ENCODE data around the gene ADGRE2. TPM values are rescaled to one million over a fixed set of nuclear protein-coding genes. Genes with fewer than 3 reads are reported as not detected.

ADGRE2 gene
- total RNA-seq, 2 donors from 2014 or later: 0.72 to 3.1 TPM

DNA sequence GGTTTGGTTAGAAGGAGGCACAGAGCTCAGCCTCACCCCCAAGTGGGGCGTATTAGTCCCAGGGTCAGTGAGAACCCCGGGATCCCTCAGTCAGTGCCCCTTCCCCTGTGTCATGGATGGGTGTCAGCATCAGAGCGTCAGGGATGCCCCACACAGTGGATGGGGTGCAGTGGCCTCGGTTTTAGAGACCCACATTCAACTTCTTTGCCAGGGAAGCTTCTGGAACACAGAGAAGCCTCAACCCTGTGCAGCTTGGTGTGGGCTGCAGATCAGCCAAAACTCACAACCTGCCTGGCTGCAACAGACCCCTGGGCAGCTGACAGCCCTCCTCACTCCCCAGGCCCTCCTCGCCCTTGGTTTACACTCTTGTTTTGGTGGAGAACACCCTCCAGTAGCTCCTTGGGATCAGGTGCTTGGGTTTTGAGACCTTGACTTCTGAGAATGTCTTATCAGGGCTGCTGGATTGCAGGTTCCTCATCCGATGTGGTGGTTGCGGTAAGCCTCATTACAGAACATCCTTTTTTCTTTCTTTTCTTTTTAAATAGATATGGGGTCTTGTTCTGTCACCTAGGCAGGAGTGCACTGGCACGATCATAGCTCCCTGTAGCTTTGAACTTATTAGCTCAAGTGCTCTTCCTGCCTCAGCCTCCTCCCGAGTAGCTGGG lies 77.5 kb downstream of the ADGRE2 start:
- no peak overlapping the region for H3K27ac Mint-ChIP-seq
- H3K4me1 Mint-ChIP-seq (ENCODE audit: low read depth): no peaks in the 10 kb centered on the region
- no peaks in the 10 kb centered on the region for H3K27me3 Mint-ChIP-seq (ENCODE audit: low read depth)
- ATAC-seq (replicated peaks in 1 of 2) (no peak), DNase-seq (no peak)
- H3K9me3 Mint-ChIP-seq: peaks cover 2 to 8% of the 10 kb centered on the region in 2 donors
- peaks cover 16 to 26% of the 10 kb centered on the region in 2 donors for H3K36me3 Mint-ChIP-seq (ENCODE audit: insufficient read depth in 2 of 2)
- no peak overlapping the region for H3K4me3 Mint-ChIP-seq

DNA sequence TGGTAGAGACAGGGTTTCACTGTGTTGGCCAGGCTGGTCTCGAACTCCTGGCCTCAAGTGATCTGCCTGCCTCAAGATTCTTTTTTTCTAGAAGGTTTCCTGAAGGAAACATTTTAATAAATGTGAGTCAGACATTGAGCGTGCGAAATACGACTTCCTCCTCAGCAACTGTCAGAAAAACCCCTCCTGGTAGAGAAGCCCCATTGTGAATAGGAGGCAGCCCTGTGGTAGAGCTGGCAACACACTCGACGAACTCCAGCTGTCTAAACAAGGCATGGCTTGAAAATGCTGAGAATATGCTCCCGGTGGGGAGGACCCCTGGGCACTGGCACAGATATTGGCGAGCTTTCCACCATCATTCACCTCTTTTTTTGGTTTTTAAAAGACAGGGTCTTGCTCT lies 78.7 kb downstream of the ADGRE2 start:
- ATAC-seq (replicated peaks in 1 of 2) (no peak), DNase-seq (no peak)
- Mint-ChIP-seq H3K9me3 (peaks cover 2 to 8% of the 10 kb centered on the region in 2 donors), H3K27ac (no peak overlapping the region), H3K36me3 (ENCODE audit: insufficient read depth in 2 of 2) (peaks cover 16 to 28% of the 10 kb centered on the region in 2 donors), H3K4me1 (ENCODE audit: low read depth) (no peaks in the 10 kb centered on the region), H3K27me3 (ENCODE audit: low read depth) (no peaks in the 10 kb centered on the region), H3K4me3 (no peak overlapping the region)

DNA sequence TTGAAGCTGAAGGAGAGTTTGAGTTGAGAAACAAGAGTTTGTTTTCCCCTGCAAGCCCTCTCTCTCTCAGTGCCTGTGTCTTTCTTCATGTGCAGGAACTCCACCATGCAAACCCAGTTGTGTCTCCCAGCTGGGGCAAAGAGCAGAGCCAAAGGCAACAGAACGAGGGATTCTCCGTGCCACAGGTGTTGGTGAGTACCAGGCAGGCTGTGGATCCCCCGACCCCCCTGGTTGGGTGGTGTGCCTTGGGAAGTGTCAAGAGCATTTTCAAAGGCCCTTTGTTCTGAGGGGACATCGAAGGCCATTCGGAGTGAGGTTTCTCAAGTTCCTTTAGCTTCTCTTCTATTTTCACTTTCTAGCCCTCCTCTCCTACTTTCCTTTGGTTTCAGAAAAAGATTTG lies 82.9 kb downstream of the ADGRE2 start:
- Mint-ChIP-seq H3K4me1 (ENCODE audit: low read depth) (peaks cover 7% of the 10 kb centered on the region), H3K4me3 (no peak overlapping the region), H3K27me3 (ENCODE audit: low read depth) (no peaks in the 10 kb centered on the region), H3K36me3 (ENCODE audit: insufficient read depth in 2 of 2) (peaks cover 4 to 13% of the 10 kb centered on the region in 2 donors), H3K27ac (no peak overlapping the region), H3K9me3 (no peaks in the 10 kb centered on the region)
- ATAC-seq (replicated peaks in 1 of 2) (no peak), DNase-seq (no peak)

DNA sequence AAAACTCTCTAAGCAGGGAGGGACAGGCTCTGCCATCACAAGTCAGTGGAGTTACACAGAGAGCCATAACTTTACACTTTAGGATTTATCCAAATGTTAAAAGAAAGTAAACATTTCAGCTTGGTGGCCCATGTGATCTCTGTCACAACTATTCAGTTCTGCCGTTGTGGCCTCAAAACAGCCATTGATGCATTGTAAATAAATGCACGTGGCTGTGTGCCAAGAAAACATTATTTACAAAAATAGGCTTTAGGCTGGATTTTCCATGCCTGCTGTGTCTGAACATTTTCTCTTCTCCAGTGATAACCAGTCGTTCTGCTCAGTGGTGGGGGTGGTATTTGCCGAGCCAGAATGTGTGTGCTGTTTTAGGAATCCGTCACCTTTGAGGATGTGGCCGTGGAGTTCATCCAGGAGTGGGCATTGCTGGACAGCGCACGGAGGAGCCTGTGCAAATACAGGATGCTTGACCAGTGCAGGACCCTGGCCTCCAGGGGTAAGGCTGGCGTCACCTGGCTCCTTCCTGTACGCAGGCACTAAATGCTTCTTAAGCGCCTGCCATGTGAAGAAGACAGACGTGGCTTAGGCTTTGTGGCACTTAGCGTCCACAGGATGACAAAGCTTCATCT lies 83.6 kb downstream of the ADGRE2 start:
- peaks cover 8% of the 10 kb centered on the region for H3K4me1 Mint-ChIP-seq (ENCODE audit: low read depth)

DNA sequence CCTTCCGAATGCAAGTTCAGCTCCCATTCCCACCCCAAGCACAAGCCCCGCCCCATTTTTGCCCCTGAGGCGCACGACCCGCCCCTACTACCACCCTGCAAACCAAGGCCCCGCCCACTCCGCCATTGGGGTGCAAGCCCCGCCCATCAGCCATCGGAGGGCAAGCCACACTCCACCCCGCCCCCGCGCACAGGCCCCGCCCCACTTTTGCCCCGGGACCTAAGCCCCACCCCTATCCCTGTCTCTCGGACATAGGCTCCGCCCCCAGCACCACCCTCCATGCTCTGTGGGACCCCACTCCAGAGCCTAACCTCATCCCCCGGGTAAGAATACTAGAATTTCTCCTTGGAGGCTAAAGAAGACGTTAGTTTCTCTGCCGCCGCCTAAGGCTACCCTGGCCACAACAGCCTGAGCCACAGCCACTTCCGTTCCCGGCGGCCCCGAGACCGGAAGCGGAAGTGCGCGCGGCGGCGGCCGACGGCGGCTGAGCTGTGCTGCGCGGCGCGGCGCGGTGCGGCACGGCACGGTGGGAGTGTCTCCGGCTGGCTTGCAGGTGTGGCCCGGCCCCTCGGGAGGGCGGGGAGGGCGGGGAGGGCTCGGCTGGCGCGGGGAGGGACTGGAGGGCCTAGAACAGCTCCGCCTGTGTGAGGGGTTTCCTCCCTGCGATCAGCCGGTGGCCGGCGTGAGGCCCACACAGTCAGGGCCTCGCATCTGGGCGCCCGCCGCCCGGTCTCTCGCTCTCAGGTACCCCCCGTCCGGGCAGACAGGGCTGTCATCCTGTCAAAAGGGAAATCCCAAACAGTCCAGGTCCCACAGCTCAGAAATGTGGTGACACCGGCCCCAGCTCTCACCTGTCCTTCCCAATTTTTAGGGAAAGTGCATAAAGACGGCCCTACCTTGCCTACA lies 88.5 kb downstream of the ADGRE2 start, which contains the start of gene ZNF333:
ZNF333 (plus strand) TSS at position 451 of the 906 bp plus-strand sequence. CDS start 3,444 bp downstream, outside the sequence.
- peak within 1 kb of the TSS; percentile 98 for H3K27ac Mint-ChIP-seq
- H3K4me1 Mint-ChIP-seq (ENCODE audit: low read depth): peaks cover 16% of the 10 kb centered on the region
- ATAC-seq (replicated peaks in 1 of 2): peak; percentile 96

More for the DNA sequence above, 83.6 kb downstream of the ADGRE2 start:
- Mint-ChIP-seq H3K9me3 (no peaks in the 10 kb centered on the region), H3K4me3 (no peak overlapping the region), H3K27ac (no peak overlapping the region), H3K27me3 (ENCODE audit: low read depth) (no peaks in the 10 kb centered on the region), H3K36me3 (ENCODE audit: insufficient read depth in 2 of 2) (peaks cover 2 to 12% of the 10 kb centered on the region in 2 donors)
- DNase-seq (no peak), ATAC-seq (replicated peaks in 1 of 2) (no peak)

DNA sequence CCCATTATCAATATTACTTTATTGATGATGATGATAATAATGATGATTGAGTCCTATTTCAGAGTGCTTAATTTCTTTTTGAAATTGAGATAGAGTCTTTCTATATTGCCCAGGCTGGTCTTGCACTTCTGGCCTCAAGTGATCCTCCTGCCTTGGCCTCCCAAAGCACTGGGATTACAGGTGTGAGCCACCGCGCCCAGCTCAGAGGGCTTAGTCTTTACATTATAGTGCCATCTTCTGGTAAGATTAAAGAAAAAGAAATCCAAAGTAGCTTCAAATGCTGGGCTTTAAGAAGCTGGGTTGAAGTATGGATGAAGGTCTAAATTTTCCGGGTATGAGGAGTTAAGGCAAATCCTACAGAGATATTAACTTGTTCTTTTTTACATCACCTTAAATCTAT lies 91.9 kb downstream of the ADGRE2 start:
- Mint-ChIP-seq H3K4me3 (no peak overlapping the region), H3K27me3 (ENCODE audit: low read depth) (no peaks in the 10 kb centered on the region), H3K36me3 (ENCODE audit: insufficient read depth in 2 of 2) (no peaks in the 10 kb centered on the region), H3K4me1 (ENCODE audit: low read depth) (peaks cover 16% of the 10 kb centered on the region), H3K27ac (no peak overlapping the region), H3K9me3 (no peaks in the 10 kb centered on the region)
- no peak for ATAC-seq (replicated peaks in 1 of 2)
- DNase-seq: peak; percentile 15 to 19

More for the DNA sequence above, 88.5 kb downstream of the ADGRE2 start, which contains the start of gene ZNF333:
- DNase-seq: peak; percentile 99
- Mint-ChIP-seq H3K9me3 (no peaks in the 10 kb centered on the region), H3K36me3 (ENCODE audit: insufficient read depth in 2 of 2) (no peaks in the 10 kb centered on the region), H3K27me3 (ENCODE audit: low read depth) (no peaks in the 10 kb centered on the region), H3K4me3 (peak within 1 kb of the TSS; percentile 94 to 95)

DNA sequence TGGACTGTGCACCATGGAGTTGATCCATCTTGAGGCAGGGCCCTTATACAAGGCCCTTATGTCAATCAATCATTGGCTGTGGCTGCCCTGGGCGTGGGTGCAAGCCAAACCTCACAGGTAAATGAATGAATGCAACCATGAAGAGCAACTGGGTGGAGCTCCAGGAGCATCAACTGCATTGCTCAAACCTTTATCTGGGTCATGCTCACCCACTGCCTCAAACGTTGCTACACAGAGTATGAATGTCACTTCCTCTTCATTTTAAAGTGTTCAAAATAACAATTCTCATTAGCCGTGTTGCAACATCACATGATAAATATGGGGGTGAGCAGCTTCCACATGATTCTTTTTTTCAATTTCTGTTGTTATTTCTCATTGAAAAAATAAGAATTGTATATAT lies 94.9 kb downstream of the ADGRE2 start:
- peak in 1 of 2 donors; percentile 33 for ATAC-seq (replicated peaks in 1 of 2)
- H3K4me3 Mint-ChIP-seq: no peak overlapping the region
- no peaks in the 10 kb centered on the region for H3K27me3 Mint-ChIP-seq (ENCODE audit: low read depth)
- no peaks in the 10 kb centered on the region for H3K36me3 Mint-ChIP-seq (ENCODE audit: insufficient read depth in 2 of 2)
- peaks cover under 1% of the 10 kb centered on the region for H3K4me1 Mint-ChIP-seq (ENCODE audit: low read depth)
- no peak for DNase-seq
- no peak overlapping the region for H3K27ac Mint-ChIP-seq
- H3K9me3 Mint-ChIP-seq: no peaks in the 10 kb centered on the region

Other genes starting within 250 kb of the ADGRE2 start
- 100 to 1,000 TPM; 105 to 106 TPM for gene TECR, start 249.0 kb downstream of the ADGRE2 start, total RNA-seq
- 10 to 100 TPM; 78.5 to 87.0 TPM for gene NDUFB7, start 206.5 kb downstream of the ADGRE2 start, total RNA-seq
- gene CLEC17A, start 195.5 kb downstream of the ADGRE2 start, total RNA-seq: under 1 TPM; 0.29 to 0.46 TPM
- not detected for gene ADGRE3, start 103.7 kb downstream of the ADGRE2 start, total RNA-seq
- 10 to 100 TPM; 17.3 to 27.5 TPM for gene ZNF333, start 88.5 kb downstream of the ADGRE2 start, total RNA-seq
- not detected for gene OR7A5, start 56.6 kb upstream of the ADGRE2 start, total RNA-seq
- gene OR7C1, start 56.6 kb upstream of the ADGRE2 start, total RNA-seq: not detected
- gene OR7A10, start 70.4 kb upstream of the ADGRE2 start, total RNA-seq: not detected
- gene OR7A17, start 107.6 kb upstream of the ADGRE2 start, total RNA-seq: not detected
- not detected for gene OR7C2, start 162.9 kb upstream of the ADGRE2 start, total RNA-seq
- gene SLC1A6, start 201.3 kb upstream of the ADGRE2 start, total RNA-seq: not detected

Data from activated T-cell treated with anti-CD3 and anti-CD28 coated beads, Interleukin-2, amount 50 U/mL, for 72 hours (primary cell).